D721Med (cell line): ENCODE results near the gene SLC35F6.
"Not testable (repeated sequence)": the region's sequence is repeated elsewhere in the genome, so short reads cannot be mapped to it uniquely, and the experiment has no call there.

Source experiments
- DNase-seq: peaks from one replicate; pipeline ENCODE4 v3.0.0; 2011; ENCODE audit warnings: low spot score; ENCODE audit not compliant: insufficient read length
- FAIRE-seq: peaks from 2 replicates; lab custom pipeline; 2011; peaks lifted over from hg19 to GRCh38; lab: Jason Lieb, UNC
- CTCF ChIP-seq: IDR thresholded peaks from 2 replicates; pipeline ENCODE4 v1.5.1; 2012; ENCODE audit warnings: mild to moderate bottlenecking, control low read depth; ENCODE audit not compliant: insufficient read depth; ENCODE audit errors: missing control alignments

SLC35F6 gene

GRCh38 chr2:26757873-26758789 lies 6.0 kb upstream of the SLC35F6 start:
- DNase-seq (no peak), FAIRE-seq (no peak)
- TF ChIP-seq CTCF, result no peak

DNA sequence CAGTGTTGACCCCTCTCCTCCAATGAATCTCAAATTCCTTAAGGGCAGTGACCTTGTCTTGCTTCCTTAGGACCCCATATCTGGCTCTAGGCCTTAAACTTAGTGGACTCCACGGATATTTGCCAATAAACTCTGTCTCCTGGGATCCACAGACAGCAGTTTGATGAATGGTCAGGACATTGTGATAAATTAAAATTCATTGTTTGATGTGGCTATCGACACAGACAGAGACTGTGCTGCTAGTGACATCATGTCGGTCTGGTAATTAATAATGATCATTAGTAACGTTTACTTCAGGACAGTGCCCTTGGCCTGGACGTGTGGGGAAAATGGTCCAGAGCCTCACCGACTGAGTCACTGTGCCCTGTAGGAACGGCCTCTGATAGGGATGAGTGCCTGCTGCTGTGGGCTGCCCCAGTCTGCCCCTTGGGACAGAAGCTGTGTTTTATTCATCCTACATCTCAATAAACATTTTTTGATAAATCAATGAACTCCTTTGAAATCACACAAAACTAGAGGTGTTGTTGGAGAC lies 5.2 kb upstream of the SLC35F6 start:
- no peak for TF ChIP-seq CTCF
- FAIRE-seq (no peak), DNase-seq (no peak)

DNA sequence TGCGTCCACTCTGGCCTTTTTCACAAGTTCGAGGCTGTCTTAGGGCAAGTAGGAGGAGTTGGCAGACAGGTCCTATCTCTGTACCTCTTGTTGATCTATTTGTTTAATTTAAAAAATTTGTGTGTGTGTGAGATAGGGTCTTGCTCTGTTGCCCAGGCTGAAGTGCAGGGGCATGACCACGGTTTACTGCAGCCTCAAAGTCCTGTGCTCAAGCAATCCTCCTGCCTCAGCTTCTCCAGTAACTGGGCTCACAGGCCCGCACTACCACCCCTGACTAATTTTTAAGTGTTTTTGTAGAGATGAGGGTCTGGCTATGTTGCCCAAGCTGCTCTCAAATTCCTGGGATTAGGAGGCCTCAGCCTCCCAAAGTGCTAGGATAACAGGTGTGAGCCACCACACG lies 4.2 kb upstream of the SLC35F6 start:
- no peak for DNase-seq
- no peak for FAIRE-seq
- no peak for TF ChIP-seq CTCF

- FAIRE-seq, result not testable (repeated sequence)
These were observed 3.1 kb upstream of the SLC35F6 start for GRCh38 chr2:26760991-26761390.

GRCh38 chr2:26763019-26763418 lies 1.1 kb upstream of the SLC35F6 start:
- DNase-seq (no peak), FAIRE-seq (no peak)
- no peak for TF ChIP-seq CTCF

More at GRCh38 chr2:26760991-26761390, 3.1 kb upstream of the SLC35F6 start:
- not testable (repeated sequence) for DNase-seq

DNA sequence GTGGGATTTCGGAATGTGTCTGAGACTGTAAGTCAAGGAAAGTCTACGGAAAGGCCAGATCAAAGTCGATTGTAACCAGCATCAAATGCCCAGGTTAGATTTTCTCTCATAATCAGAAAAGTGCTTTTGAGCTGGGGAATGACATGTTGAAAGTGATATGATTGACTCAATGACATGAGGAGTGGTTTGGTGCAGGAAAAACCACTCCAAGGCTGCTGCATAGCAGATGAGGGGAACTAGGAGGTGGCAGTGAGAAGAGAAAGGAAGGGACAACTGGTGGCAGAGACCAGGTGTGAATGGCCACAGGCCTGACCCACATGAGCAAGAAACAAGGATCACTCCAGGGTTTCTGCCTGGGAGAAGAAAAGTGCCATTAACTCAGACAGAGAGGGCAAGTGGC lies 822 bp downstream of the SLC35F6 start:
- DNase-seq, result no peak
- TF ChIP-seq CTCF, result no peak
- no peak for FAIRE-seq

DNA sequence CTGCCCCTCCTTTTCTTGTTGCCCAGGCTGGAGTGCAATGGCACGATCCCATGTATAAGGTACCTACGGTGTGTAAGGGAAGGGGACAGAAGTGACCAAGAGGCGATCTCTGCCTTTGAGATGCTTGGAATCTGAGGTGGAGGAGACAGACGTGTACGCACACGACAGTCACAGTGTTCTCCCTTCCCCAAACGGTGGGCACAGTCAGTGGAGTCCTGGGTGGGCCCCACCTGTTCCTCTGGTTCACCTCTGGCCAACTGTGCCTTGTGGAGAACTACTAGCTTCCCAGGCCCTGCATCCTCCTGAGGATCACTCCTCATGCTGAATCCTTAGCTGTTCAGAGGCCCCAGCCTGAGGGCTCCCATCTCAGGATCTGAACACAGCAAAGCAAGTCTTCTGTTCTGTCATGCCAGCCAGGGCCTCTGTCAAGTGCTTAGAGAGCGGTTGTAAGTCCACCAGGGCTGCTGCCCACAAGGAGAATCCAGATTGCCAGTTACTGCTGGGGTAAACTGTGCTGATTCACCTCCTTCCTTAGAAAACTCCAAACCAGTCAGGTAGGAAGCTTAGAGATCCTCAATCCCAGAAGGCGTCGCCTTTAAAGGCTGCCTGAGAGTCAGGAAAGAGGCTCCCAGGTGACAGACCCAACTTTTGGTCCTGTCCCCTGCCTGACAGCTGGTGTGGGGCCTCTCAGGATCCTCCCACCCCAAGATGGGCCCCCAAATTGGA lies 1.6 kb downstream of the SLC35F6 start:
- no peak for TF ChIP-seq CTCF
- no peak for FAIRE-seq
- no peak for DNase-seq
